Endodermal cell (in vitro differentiated cells): ENCODE measurements around the gene BCL7B. TPM values are rescaled to one million over a fixed set of nuclear protein-coding genes. Genes with fewer than 3 reads are reported as not detected.
A peak's percentile ranks its signal among the peaks of the same experiment; 100 is the strongest.

Source experiments
- DNase-seq: peaks from one replicate; pipeline ENCODE4 v3.0.0-alpha.2; 2017
- H3K27ac ChIP-seq: 2 replicates; pipeline ENCODE4 v1.5.1; 2013; ENCODE audit warnings: mild to moderate bottlenecking, low read depth, low read length, moderate library complexity
- H3K27me3 ChIP-seq: 2 replicates; pipeline ENCODE4 v1.6.1; 2013; ENCODE audit warnings: mild to moderate bottlenecking, low read length, moderate library complexity; ENCODE audit not compliant: insufficient read depth, control insufficient read depth, poor library complexity, severe bottlenecking
- H3K36me3 ChIP-seq: 2 replicates; pipeline ENCODE4 v1.7.0; 2013; ENCODE audit warnings: mild to moderate bottlenecking, low read length, moderate library complexity; ENCODE audit not compliant: control insufficient read depth, insufficient read depth
- H3K4me1 ChIP-seq: one replicate; pipeline ENCODE4 v1.7.0; 2013; ENCODE audit warnings: low read length; ENCODE audit not compliant: control insufficient read depth, insufficient read depth
- H3K4me3 ChIP-seq: 2 replicates; pipeline ENCODE4 v1.5.1; 2013; ENCODE audit warnings: mild to moderate bottlenecking, low read length, moderate library complexity
- H3K9ac ChIP-seq: 2 replicates; pipeline ENCODE4 v1.6.1; 2013; ENCODE audit warnings: mild to moderate bottlenecking, low read length, moderate library complexity; ENCODE audit not compliant: poor library complexity, severe bottlenecking; ENCODE audit errors: extremely low read depth
- H3K9me3 ChIP-seq: 2 replicates; pipeline ENCODE4 v1.6.1; 2013; ENCODE audit warnings: mild to moderate bottlenecking, low read length, moderate library complexity; ENCODE audit not compliant: control insufficient read depth
- H3K27ac Mint-ChIP-seq: 2 replicates; pipeline ENCODE4 v1.8.0; 2020; ENCODE audit warnings: mixed read lengths
- H3K27me3 Mint-ChIP-seq: 2 replicates; pipeline ENCODE4 v1.8.0; 2021; ENCODE audit warnings: mild to moderate bottlenecking, mixed read lengths; ENCODE audit not compliant: insufficient read depth
- H3K36me3 Mint-ChIP-seq: 2 replicates; pipeline ENCODE4 v1.8.0; 2020; ENCODE audit warnings: low read depth, mixed read lengths
- H3K4me1 Mint-ChIP-seq: 2 replicates; pipeline ENCODE4 v1.8.0; 2020; ENCODE audit warnings: mixed read lengths
- H3K4me3 Mint-ChIP-seq: 2 replicates; pipeline ENCODE4 v1.8.0; 2020; ENCODE audit warnings: mild to moderate bottlenecking, moderate library complexity, mixed read lengths
- H3K9me3 Mint-ChIP-seq: 2 replicates; pipeline ENCODE4 v1.8.0; 2020; ENCODE audit warnings: mild to moderate bottlenecking, mixed read lengths
- WGBS, 2 experiments: methylation state at CpG; one replicate each; pipeline versions ENCODE4 v1.1.5 to v1.1.7; 2013; ENCODE audit warnings: missing lambda C conversion rate in 2 of 2, mixed read lengths in 1 of 2; ENCODE audit not compliant: insufficient coverage in 1 of 2, insufficient read length in 1 of 2; 5-methylcytosine and 5-hydroxymethylcytosine counted together
- long read RNA-seq, 4 experiments: library from polyadenylated mRNA in 2 of 4; library from RNA in 1 of 4; library from capped mRNA in 1 of 4; stranded (forward) in 3 of 4; unstranded in 1 of 4; transcript quantifications; one replicate each; pipeline ENCODE4 v2.0.0, GENCODE V29; 2020 to 2021; ENCODE audit warnings: inconsistent platforms in 1 of 4
- polyA plus RNA-seq, 2 experiments: library from polyadenylated mRNA; stranded (reverse); fragments of 50-300 nt; gene quantifications; one replicate each; pipeline ENCODE4 v1.2.3, GENCODE V29; 2013
- total RNA-seq, 2 donors: library from RNA; stranded (reverse); fragmentation: NEBNext Ultra II Directional in 1 of 2; extraction: Animal tissue kit (Norgen Biotek cat#: 25700) in 1 of 2; gene quantifications; 2 replicates in 1 of 2; 3 replicates in 1 of 2; pipeline ENCODE4 v1.2.1, GENCODE V29; 2021
- TF ChIP-seq, protein P1 (sequence below): fragments of 200-600 bp; sonication (generic); conservative IDR thresholded peaks from 2 replicates; pipeline ENCODE4 v1.5.0; 2021; ENCODE audit warnings: antibody characterized with exemption, mild to moderate bottlenecking

BCL7B gene
- 10 to 100 TPM; 31.0 to 37.7 TPM for total RNA-seq
- polyA plus RNA-seq (2013, experiment 1 of 2) = 36.9 TPM
- polyA plus RNA-seq (2013, experiment 2 of 2) = 33.5 TPM
- long read RNA-seq, experiment 1, transcript BCL7B-201 (6 exons, 1,975 nt) = major isoform, 6 of 21 reads
- long read RNA-seq, experiment 1, partial matches to known transcripts = 3 of 21 reads
- long read RNA-seq, experiment 1, other reads (novel, unspliced or antisense) = 1 of 21 reads
- long read RNA-seq, experiment 2, transcript BCL7B-206 (7 exons, 985 nt) = minor isoform, 8 of 95 reads
- long read RNA-seq, experiment 2, transcript BCL7B-205 (5 exons, 887 nt) = minor isoform, 18 of 95 reads
- long read RNA-seq, experiment 2, transcript BCL7B-201 (6 exons, 1,975 nt) = major isoform, 55 of 95 reads
- long read RNA-seq, experiment 2, partial matches to known transcripts = 0 of 95 reads
- long read RNA-seq, experiment 2, other reads (novel, unspliced or antisense) = 9 of 95 reads
- long read RNA-seq, experiment 3, transcript BCL7B-210 (6 exons, 1,638 nt) = minor isoform, 13 of 53 reads
- long read RNA-seq, experiment 3, transcript BCL7B-201 (6 exons, 1,975 nt) = major isoform, 27 of 53 reads
- long read RNA-seq, experiment 3, partial matches to known transcripts = 2 of 53 reads
- long read RNA-seq, experiment 3, other reads (novel, unspliced or antisense) = 2 of 53 reads
- long read RNA-seq, experiment 4, partial matches to known transcripts = 0 of 8 reads
- long read RNA-seq, experiment 4, other reads (novel, unspliced or antisense) = 2 of 8 reads

DNA sequence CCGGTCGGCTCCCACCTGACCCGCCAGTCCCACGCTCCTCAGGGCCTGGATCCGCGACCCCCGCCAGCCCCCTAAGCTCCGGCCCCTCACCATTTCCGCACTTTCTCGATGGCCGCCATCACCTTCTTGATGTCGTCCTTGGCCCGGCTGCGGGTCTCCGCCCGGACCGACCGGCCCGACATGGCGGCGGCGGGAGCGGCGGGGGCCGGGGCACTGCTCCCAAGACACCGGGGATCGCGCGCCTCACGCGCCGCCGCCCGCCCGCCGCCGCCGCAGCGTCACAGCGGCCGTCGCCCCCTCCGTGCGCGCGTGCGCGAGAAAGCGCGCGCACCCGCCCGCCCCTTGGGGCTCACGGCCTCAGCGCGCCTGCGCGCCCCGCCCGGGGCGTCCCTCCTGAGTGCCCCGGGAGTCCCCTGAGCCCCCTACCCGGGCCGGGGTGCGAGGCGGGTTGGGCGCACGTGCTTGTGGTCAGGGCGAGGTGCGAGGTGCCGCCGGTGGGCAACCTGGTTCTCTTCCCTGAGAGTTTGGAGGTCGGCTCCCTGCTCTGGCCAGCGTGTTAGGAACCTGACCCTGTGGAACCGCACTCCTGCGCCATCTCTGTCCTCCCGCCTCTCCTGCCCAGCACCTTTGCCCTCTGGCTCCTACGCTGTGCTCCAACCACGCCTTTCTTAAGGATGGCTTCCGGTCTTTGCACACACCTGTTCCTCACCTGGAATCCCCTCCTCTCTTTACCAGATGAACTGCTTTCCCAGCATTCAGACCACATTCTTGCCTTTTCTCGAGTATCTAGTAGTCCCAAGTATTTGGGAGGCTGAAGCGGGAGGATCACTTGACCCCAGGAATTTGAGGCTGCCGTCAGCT is at the start of gene BCL7B:
Gene BCL7B, minus strand, starts transcription at position 294 of the 861 bp plus-strand sequence. Its CDS starts 112 bp downstream, at position 182.
- H3K9me3 ChIP-seq = no peaks in the 10 kb centered on the region
- TF ChIP-seq, protein P1, sequence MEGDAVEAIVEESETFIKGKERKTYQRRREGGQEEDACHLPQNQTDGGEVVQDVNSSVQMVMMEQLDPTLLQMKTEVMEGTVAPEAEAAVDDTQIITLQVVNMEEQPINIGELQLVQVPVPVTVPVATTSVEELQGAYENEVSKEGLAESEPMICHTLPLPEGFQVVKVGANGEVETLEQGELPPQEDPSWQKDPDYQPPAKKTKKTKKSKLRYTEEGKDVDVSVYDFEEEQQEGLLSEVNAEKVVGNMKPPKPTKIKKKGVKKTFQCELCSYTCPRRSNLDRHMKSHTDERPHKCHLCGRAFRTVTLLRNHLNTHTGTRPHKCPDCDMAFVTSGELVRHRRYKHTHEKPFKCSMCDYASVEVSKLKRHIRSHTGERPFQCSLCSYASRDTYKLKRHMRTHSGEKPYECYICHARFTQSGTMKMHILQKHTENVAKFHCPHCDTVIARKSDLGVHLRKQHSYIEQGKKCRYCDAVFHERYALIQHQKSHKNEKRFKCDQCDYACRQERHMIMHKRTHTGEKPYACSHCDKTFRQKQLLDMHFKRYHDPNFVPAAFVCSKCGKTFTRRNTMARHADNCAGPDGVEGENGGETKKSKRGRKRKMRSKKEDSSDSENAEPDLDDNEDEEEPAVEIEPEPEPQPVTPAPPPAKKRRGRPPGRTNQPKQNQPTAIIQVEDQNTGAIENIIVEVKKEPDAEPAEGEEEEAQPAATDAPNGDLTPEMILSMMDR = no peak
- H3K27ac Mint-ChIP-seq = peak within 1 kb of the TSS; percentile 94
- WGBS, 2 experiments = 6 to 21% methylated on average over 22 to 83 of the region's 83 CpGs
- peak within 1 kb of the TSS; percentile 88 for H3K9ac ChIP-seq
- H3K4me1 ChIP-seq = no peaks in the 10 kb centered on the region
- H3K4me3 Mint-ChIP-seq = peak within 1 kb of the TSS; percentile 77
- H3K4me1 Mint-ChIP-seq = peaks cover 11% of the 10 kb centered on the region
- H3K27ac ChIP-seq = peak within 1 kb of the TSS; percentile 99
- peak; percentile 88 for DNase-seq
- peaks cover 10% of the 10 kb centered on the region for H3K36me3 Mint-ChIP-seq
- H3K36me3 ChIP-seq = peaks cover 8% of the 10 kb centered on the region
- peak within 1 kb of the TSS; percentile 97 for H3K4me3 ChIP-seq
- H3K27me3 Mint-ChIP-seq = peaks cover 26% of the 10 kb centered on the region
- H3K9me3 Mint-ChIP-seq = no peaks in the 10 kb centered on the region
- no peaks in the 10 kb centered on the region for H3K27me3 ChIP-seq

DNA sequence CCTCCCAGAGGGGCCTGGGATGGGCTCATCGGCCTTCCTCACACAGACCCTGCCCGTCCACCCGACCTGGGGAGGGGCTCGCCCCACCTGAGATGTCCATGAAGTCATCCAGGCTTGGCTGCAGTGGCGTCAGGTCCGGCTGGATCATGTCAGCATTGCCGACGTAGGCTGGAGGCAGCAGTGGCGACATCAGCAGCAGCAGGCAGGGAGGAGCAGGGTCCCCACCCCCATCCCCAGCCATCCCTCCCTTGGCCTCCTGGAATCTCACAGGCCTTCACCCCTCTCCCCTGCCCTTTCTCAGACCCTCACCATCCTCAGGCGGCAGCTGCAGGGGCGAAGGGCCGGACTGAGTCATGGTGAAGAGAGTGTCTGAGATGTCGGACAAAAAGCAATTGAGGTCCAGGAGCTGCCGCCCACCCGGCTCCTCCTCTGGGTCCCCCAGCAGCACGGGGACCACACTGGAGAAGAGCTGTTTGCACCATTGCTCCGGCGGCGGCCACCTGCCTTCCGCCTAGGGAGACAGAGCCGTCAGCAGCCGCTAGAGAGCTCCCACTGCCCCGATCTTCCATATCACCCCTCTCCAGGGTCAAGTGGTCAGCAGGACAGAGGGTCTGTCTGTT is 48.2 kb upstream of the BCL7B start:
- peaks cover 18% of the 10 kb centered on the region for H3K27me3 Mint-ChIP-seq

More for the DNA sequence above, 48.2 kb upstream of the BCL7B start:
- 89 to 90% methylated on average over 16 to 23 of the region's 23 CpGs for WGBS, 2 experiments
- no peaks in the 10 kb centered on the region for H3K4me1 ChIP-seq
- Mint-ChIP-seq H3K27ac (no peak overlapping the region), H3K4me1 (no peaks in the 10 kb centered on the region), H3K36me3 (peaks cover 5% of the 10 kb centered on the region), H3K4me3 (no peak overlapping the region), H3K9me3 (no peaks in the 10 kb centered on the region)
- TF ChIP-seq, protein P1 = no peak
- H3K9me3 ChIP-seq = no peaks in the 10 kb centered on the region
- H3K4me3 ChIP-seq = no peak overlapping the region
- H3K36me3 ChIP-seq = no peaks in the 10 kb centered on the region
- H3K9ac ChIP-seq = no peak overlapping the region
- no peak for DNase-seq
- no peaks in the 10 kb centered on the region for H3K27me3 ChIP-seq
- H3K27ac ChIP-seq = no peak overlapping the region
